ENCODE results near the gene MAP3K7CL. TPM values are rescaled to one million over a fixed set of nuclear protein-coding genes. Genes with fewer than 3 reads are reported as not detected.
"Not testable (repeated sequence)": the region's sequence is repeated elsewhere in the genome, so short reads cannot be mapped to it uniquely, and the experiment has no call there.

The MAP3K7CL gene
- total RNA-seq, 2 donors from 2014 or later, result 2.3 to 5.4 TPM

DNA sequence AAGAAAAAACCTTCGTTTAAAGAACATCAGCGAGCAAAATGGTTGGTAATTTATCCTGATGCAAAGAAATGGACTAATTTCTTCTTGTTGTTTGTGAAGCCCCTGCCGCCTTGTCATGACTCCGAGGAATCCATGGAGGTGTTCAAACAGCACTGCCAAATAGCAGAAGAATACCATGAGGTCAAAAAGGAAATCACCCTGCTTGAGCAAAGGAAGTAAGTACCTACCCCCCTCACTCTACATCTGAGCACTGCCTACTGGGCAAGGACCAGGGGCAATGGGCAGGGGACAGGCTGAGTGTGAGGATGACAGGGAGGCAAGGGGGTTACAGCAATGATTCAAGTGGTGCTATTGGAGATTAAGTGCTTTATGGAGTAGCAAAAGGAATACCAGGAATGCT lies 29.4 kb downstream of the MAP3K7CL start:
- no peak for ATAC-seq
- intact Hi-C loops (cut with DNase I), result loop anchor here (5.0 to 10.0 kb wide), 3 partner anchors 65 to 215 kb away; no protein-coding TSS in a partner anchor
- DNase-seq, result no peak

DNA sequence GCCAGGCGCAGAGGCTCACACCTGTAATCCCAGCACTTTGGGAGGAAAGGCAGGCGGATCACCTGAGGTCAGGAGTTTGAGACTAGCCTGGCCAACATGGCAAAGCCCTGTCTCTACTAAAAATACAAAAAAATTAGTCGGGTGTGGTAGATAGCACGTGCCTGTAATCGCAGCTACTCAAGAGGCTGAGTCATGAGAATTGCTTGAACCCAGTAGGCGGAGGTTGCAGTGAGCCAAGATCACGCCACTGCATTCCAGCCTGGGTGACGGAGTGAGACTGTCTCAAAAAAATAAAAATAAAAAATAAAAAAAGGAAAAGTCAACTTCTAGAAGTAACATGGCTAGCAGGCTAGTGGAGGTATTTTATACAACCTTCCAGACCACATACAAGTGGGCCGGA lies 32.4 kb downstream of the MAP3K7CL start:
- intact Hi-C loops (cut with DNase I), result loop anchor here in 1 of 2 donors (10.0 kb wide), 1 partner anchor 212 kb away; no protein-coding TSS in a partner anchor
- DNase-seq, result peak; percentile 37
- peak; percentile 36 to 92 for ATAC-seq

DNA sequence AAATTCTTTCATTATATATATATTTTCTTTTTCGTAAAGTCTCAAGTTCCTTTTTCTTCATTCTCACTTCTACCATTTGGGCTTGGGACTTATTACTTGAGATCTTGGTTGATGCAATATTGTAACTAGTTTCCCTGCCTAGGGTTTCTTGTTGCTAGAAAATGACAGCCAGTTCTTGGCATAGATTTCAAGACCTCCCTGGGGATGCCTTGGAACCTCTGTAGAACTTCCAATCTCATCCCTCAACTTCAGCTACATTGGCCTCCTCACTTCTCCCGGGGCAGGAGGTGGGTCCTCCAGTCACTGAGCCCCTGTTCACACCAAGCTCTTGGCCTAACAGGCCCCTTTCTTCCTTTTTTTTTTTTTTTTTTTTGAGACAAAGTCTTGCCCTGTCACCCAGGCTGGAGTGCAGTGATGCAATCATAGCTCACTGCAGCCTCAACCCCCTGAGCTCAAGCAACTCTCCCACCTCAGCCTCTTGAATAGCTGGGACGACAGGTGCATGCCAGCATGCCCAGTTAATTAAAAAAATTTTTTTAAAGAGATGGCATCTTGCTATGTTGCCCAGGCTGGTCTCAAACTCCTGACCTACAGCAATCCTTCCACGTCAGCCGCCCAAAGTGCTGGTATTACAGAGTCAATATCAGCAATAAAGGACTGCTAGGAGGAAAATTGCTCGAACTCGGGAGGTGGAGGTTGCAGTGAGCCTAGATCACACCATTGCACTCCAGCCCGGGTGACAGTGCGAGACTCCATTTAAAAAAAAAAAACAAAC lies 33.1 kb downstream of the MAP3K7CL start:
- intact Hi-C loops (cut with DNase I), result loop anchor here (1.0 to 10.0 kb wide), 2 partner anchors 209 to 211 kb away; no protein-coding TSS in a partner anchor
- DNase-seq (peak; percentile 25), ATAC-seq (peak; percentile 61 to 66)

DNA sequence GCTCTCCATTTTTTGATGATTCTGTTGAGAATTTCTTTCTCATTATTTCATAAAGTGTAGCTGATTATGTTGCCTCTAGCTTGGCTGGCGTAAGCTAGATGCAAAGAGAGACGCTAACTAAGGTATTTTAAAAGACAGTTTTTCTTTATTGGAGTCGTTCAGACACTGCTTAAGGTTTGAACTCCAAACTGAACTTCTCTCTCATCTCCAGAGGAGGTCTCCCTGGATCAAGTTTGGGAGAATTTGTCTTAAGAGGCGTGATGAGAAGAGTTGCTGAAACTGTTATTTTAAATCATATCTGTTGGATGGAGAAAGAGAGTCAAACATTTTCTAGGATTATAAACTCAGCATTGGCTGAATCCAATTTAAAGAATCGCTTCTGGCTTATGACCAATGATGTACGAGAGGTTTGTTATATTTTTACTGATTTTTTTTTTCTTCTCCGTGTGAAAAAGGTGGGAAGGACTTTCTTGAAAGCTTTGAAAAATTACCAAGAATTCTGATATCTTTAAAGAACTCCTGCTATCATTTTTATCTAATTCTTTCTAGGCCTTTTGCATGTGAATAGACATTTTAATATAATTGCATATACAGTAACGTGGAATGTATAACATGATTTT lies 34.0 kb downstream of the MAP3K7CL start:
- intact Hi-C loops (cut with DNase I), result loop anchor here (1.0 to 10.0 kb wide), 2 partner anchors 208 to 210 kb away; no protein-coding TSS in a partner anchor
- ATAC-seq (peak; percentile 74 to 89), DNase-seq (no peak)

DNA sequence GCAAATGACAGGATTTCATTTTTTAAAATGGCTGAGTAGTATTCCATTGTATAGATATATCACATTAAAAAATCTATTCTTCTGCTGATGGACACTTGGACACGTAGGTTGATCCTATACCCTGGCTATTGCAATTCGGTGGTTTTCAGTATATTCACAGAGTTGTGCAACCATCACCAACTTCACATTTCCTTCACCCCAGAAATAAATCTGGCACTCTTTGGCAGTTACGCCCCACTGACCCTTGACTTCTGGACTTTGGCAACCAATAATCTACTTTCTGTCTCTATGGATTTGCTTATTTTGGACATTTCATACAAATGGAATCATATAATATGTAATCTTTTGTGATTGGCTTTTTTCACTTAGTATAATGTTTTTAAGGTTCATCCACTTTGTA lies 35.9 kb downstream of the MAP3K7CL start:
- intact Hi-C loops (cut with DNase I), result loop anchor here (5.0 to 10.0 kb wide), 2 partner anchors 181 to 208 kb away; no protein-coding TSS in a partner anchor
- ATAC-seq, result no peak
- DNase-seq, result no peak

DNA sequence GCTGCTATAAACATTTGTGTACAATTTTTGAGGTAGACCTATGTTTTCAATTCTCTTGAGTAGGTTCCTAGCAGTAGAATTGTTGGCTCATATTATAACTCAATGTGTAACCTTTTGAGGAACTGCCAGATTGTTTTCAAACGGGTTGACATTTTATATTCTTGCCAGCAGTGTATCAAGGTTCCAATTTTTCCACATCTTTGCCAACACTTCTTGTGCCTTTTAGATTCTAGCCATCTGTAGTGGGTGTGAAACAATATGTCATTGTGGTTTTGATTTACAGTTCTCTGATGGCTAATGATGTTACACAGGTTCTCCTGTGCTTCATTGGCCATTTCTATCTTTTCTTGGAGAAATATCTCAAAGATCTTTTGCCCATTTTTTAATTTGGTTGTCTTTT lies 36.4 kb downstream of the MAP3K7CL start:
- no peak for DNase-seq
- peak in 1 of 2 donors; percentile 18 for ATAC-seq
- intact Hi-C loops (cut with DNase I), result loop anchor here (5.0 to 10.0 kb wide), 2 partner anchors 180 to 208 kb away; no protein-coding TSS in a partner anchor

DNA sequence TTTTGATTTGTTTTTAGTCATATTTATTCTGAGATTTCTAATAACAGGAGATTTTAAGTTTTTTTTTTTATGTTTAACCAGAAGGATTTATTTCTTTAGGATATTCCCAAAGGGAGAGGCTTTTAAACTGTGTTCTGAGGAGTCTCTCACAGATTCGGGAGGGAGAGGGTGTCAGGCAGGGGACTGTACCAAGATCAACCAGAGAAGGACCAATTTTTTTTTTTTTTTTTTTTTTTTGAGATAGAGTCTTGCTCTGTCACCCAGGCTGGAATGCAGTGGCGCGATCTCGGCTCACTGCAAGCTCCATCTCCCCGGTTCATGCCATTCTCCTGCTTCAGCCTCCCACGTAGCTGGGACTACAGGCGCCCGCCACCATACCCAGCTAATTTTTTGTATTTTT lies 37.0 kb downstream of the MAP3K7CL start:
- DNase-seq, ATAC-seq: not testable (repeated sequence)
- intact Hi-C loops (cut with DNase I), result loop anchor here (5.0 to 10.0 kb wide), 2 partner anchors 180 to 207 kb away; no protein-coding TSS in a partner anchor

DNA sequence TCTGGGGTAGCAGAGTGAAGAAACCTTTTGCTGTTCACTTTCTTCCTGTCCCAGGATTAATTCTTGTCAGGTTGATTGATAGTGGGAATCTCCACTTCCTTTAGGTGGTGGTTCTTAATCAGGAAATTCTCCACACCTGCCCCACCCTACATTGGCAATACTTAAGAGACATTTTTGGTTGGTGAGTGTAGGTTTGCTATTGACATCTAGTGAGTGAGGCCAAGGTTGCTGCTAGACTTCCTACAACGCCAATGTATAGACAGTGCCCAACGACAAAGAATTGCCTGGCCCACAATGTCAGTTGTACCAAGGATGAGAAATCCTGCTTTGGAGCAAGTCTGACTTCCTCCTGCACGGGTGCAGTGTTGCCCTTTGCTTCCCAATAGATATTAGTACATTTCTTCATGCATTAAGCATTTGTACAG lies 38.5 kb downstream of the MAP3K7CL start:
- ATAC-seq (no peak), DNase-seq (no peak)
- intact Hi-C loops (cut with DNase I), result loop anchor here (5.0 to 10.0 kb wide), 2 partner anchors 178 to 206 kb away; no protein-coding TSS in a partner anchor

DNA sequence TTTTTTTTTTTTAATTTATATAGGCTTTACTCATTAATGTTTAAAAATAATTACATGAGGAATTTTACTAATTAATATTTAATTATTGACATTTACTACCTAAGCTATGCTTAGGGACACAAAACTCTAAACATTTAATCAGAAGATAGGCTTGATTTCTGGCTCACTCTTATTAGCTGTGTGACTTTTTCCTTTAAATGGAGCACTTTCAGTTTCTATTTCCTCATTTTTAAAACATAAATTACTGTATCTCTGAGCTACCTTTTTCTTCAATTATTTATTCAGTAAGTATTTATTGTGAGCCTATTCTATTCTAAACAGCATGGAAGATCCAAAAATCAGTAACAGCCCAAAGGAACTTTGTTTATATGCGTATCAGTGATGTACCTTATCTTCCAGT lies 40.5 kb downstream of the MAP3K7CL start:
- ATAC-seq (no peak), DNase-seq (no peak)
- intact Hi-C loops (cut with DNase I), result no loop called here

DNA sequence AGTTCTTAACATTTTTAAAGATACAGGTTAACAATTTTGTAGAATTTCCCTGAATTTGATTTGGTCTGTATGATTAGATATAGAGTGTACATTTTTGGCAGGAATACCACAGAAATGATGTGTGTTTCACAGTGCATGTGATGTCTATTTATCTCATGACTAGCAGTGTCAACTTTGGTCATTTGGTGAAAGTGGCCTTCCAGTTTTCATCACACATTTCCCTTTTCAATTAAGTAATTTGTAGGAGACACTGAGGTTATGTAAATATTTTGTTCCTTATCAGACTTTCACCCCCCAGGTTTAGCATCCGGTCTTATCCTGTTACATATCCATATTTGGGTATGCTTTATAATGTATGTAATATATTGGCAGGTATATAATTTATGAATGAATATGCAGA lies 41.8 kb downstream of the MAP3K7CL start:
- intact Hi-C loops (cut with DNase I), result no loop called here
- no peak for DNase-seq
- ATAC-seq, result no peak

DNA sequence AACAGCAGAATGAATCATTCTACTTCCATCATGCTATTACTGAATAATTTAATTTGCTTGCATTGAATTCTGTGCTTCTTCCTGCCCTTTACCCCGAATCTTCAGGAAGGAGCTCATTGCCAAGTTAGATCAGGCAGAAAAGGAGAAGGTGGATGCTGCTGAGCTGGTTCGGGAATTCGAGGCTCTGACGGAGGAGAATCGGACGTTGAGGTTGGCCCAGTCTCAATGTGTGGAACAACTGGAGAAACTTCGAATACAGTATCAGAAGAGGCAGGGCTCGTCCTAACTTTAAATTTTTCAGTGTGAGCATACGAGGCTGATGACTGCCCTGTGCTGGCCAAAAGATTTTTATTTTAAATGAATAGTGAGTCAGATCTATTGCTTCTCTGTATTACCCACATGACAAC lies 44.2 kb downstream of the MAP3K7CL start:
- no peak for DNase-seq
- intact Hi-C loops (cut with DNase I), result no loop called here
- ATAC-seq, result no peak

DNA sequence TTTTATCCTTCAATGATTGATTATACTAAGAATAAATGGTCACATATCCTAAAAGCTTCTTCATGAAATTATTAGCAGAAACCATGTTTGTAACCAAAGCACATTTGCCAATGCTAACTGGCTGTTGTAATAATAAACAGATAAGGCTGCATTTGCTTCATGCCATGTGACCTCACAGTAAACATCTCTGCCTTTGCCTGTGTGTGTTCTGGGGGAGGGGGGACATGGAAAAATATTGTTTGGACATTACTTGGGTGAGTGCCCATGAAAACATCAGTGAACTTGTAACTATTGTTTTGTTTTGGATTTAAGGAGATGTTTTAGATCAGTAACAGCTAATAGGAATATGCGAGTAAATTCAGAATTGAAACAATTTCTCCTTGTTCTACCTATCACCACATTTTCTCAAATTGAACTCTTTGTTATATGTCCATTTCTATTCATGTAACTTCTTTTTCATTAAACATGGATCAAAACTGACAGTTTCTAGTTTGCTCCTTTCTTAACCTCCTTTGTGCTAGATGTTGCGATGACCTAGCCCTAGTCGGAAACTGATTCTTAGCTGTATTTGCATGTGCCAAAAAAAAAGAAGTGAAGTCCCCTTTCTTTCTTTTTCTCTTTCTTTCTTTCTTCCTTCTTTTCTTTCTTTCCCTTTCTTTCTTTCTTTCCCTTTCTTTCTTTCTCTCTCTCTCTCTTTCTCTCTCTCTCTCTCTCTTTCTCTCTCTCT lies 45.1 kb downstream of the MAP3K7CL start:
- DNase-seq (no peak), ATAC-seq (peak; percentile 19 to 47)
- intact Hi-C loops (cut with DNase I), result no loop called here

DNA sequence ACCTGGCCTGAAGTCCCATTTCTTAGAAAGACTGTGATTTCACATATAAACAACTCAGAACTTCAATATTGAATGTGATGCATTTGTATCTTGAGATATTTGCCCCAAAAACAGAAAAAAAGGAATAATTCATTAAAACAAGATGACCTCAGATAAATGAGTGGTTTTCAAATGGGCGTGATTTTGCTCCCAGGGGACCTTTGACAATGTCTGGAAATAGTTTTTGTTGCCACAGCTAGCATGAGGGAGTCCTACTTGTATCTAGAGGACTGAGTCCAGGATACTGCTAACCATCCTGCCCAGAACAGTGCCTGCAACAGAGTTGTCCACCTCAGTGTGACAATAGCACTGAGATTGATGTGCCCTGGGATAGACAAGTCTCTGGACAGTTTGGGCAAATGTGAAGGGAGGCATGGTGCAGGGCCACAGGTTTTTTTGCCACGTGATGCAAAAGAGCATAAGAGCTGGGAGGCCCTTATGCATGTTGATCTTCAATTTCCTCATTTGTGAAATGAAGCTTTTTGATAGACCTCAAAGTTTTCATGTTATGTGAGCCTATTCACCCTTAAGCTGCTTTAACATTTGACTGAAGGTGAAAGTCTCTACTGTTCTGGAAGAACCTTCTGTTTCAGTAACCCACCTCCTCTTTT lies 46.2 kb downstream of the MAP3K7CL start:
- ATAC-seq (no peak), DNase-seq (no peak)
- intact Hi-C loops (cut with DNase I), result no loop called here

DNA sequence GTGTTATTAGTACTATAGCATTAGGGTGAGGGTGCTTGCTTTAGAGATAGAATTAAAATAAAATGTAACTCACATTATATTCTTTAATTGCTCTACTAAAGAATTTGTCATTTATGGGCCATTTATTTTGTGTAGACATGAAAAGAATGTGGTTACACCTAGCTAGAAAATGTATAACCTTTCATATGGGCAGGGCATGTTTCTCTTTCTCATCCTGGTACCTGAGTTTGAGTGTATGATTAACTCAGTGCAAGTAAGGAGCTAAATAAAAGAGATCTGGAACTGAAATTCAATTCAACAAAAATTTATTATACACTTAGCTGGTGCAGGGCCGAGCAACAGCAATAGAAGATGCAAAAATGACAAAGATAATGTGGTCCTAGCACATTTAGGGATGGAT lies 47.4 kb downstream of the MAP3K7CL start:
- no peak for ATAC-seq
- intact Hi-C loops (cut with DNase I), result no loop called here
- no peak for DNase-seq

DNA sequence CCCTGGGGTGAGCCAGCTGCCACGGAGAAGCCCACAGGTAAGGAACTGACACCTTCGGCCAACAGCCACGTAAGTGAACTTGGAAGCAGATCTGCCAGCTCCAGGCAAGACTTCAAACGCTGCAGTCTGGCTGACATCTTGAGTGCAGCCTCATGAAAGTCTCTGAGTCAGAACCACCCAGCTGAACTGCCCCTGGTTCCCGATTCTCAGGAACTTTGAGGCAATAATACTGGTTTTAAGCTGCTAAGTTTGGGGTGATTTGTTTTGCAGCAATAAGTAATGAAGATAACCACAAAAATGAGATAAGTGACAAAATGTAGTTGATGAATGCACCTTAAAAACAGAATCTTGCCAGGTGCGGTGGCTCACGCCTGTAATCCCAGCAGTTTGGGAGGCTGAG lies 48.5 kb downstream of the MAP3K7CL start:
- ATAC-seq, result no peak
- DNase-seq, result no peak
- intact Hi-C loops (cut with DNase I), result no loop called here

DNA sequence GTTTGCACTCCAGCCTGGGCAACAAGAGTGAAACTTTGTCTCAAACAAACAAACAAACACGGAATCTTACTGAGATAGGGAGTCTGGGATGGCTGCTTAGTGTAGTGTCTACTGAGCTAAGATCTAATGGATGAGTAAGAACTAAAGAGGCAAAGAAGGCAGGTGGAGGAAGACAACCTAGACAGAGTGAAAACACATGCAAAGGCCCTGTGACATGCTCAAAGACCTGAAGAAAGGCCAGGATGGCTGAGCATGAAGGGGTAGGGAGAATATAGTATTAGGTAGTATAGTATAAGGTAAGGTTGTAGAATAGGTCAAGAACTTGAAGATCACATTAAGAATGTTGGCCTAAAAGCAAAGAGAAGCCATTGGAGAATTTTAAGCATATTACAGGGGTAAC lies 49.1 kb downstream of the MAP3K7CL start:
- DNase-seq (no peak), ATAC-seq (no peak)
- intact Hi-C loops (cut with DNase I), result no loop called here

DNA sequence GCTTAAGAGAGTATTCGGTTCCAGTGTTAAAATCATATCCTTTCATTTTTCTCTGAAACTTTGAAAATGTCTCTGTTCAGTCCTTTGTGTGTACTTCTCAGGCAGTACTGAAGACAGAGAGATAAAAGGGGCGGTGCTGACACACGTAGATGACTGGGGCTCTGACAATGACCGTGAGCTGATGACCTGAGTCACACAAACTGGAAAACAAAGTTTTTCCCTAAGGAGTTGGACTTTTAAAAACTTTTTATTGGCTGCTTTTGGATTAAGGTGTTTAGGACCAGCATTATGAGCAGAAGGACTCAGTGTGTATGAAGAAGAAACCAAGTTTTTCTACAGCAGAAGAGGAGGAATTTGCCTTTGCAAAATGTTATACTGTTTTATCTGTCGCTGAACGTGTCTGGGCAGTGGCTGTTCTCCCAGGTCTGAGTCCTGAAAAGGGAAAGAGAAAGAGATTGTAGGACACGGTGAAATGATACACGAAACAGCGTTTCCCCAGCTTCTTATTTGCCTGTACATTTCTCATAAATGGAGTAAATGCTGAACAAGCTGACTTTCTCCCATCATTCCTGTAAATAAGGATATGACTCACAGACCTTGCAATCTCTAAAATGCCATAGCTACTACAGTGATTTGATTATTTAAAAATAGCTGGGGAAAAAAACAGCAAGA lies 51.5 kb downstream of the MAP3K7CL start:
- no peak for DNase-seq

DNA sequence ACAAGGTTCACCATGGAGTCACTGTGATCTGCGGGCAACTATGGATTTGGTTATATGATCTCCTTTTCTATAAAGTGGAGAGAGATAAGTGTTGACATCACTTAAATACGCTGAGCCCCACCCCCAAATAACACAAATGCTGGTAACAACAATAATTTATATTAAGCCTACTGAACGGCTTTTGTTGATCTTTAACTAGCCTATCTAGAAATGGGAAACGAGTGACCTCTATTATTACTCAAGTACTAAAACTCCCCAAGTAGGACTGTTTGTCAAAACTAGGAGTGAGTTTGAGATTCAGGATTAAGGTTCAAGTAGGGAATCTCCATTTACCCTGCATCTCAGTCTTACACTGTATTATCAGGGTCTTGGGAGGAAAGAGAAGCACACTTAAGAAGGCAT lies 52.2 kb downstream of the MAP3K7CL start:
- no peak for ATAC-seq
- no peak for DNase-seq
- intact Hi-C loops (cut with DNase I), result no loop called here

More for the DNA sequence above, 51.5 kb downstream of the MAP3K7CL start:
- intact Hi-C loops (cut with DNase I), result no loop called here
- ATAC-seq, result peak; percentile 88 to 91

Measured in left cardiac atrium (tissue), 4 donors.